Measurements from ENCODE around the gene MRC1. TPM values are rescaled to one million over a fixed set of nuclear protein-coding genes. Genes with fewer than 3 reads are reported as not detected.

Gene MRC1
- polyA plus RNA-seq (2012; ENCODE audit: insufficient read length, low read depth) = not detected

DNA sequence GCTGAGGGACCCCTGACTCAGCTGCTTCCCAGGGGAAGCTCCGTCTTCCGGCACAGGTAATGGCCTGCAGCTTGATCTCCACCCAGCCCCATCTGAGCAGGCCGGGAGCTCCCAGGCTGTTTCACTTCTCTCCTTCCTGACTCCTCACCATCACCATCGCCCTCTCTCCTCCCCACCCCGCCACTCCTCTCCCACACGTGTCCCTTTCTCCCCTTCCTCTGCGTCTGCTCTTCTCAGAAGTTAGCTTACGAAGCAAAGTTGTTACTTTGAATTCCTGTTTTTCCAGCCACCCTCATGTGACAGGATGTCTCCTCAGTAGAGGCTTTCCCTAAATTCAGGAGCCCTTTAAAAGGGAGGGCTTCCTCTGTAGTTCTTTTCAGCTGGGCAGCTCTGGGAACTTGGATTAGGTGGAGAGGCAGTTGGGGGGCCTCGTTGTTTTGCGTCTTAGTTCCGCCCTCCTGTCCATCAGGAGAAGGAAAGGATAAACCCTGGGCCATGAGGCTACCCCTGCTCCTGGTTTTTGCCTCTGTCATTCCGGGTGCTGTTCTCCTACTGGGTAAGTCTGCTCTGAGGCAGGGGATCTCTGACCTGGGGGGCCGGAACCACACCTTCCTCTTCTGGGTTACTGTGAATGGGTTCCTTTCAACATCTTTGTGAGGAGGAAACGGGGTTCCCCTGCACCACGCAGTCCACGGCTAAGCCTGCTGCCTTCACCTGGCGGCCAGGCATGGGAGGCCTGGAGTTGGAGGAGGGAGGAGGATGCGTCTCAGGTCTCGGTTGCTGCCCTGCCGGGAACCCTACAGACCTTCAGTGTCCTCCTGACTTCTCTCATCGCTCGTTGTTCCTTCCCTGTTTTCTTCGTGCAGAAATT lies at the start of gene MRC1:
Gene MRC1 (plus strand): TSS at position 378 of the 871 bp plus-strand sequence. CDS start 118 bp downstream, at position 496.
- TF ChIP-seq SIN3A (IDR thresholded peaks at IDR 0.05; ENCODE audit: borderline replicate concordance, insufficient read depth, low read length) (no peak), POLR2AphosphoS5 (IDR thresholded peaks at IDR 0.05; ENCODE audit: low read depth, low read length) (no peak), TAF1 (IDR thresholded peaks at IDR 0.05; ENCODE audit: borderline replicate concordance, insufficient read depth, low read length) (no peak), FOXP2 (optimal IDR thresholded peaks at IDR 0.05; ENCODE audit: borderline replicate concordance, extremely low read depth, extremely low read length, insufficient read depth) (no peak)
- TF ChIP-seq, protein P1, sequence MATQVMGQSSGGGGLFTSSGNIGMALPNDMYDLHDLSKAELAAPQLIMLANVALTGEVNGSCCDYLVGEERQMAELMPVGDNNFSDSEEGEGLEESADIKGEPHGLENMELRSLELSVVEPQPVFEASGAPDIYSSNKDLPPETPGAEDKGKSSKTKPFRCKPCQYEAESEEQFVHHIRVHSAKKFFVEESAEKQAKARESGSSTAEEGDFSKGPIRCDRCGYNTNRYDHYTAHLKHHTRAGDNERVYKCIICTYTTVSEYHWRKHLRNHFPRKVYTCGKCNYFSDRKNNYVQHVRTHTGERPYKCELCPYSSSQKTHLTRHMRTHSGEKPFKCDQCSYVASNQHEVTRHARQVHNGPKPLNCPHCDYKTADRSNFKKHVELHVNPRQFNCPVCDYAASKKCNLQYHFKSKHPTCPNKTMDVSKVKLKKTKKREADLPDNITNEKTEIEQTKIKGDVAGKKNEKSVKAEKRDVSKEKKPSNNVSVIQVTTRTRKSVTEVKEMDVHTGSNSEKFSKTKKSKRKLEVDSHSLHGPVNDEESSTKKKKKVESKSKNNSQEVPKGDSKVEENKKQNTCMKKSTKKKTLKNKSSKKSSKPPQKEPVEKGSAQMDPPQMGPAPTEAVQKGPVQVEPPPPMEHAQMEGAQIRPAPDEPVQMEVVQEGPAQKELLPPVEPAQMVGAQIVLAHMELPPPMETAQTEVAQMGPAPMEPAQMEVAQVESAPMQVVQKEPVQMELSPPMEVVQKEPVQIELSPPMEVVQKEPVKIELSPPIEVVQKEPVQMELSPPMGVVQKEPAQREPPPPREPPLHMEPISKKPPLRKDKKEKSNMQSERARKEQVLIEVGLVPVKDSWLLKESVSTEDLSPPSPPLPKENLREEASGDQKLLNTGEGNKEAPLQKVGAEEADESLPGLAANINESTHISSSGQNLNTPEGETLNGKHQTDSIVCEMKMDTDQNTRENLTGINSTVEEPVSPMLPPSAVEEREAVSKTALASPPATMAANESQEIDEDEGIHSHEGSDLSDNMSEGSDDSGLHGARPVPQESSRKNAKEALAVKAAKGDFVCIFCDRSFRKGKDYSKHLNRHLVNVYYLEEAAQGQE (IDR thresholded peaks at IDR 0.05; ENCODE audit: insufficient read depth in 1 of 2, low read depth in 2 of 2, low read length in 2 of 2) = no peak

GRCh38 chr10:17764142-17764541 lies 45.0 kb upstream of the MRC1 start:
- TF ChIP-seq SIN3A (IDR thresholded peaks at IDR 0.05; ENCODE audit: borderline replicate concordance, insufficient read depth, low read length) = no peak
- TF ChIP-seq FOXP2 (optimal IDR thresholded peaks at IDR 0.05; ENCODE audit: borderline replicate concordance, extremely low read depth, extremely low read length, insufficient read depth) = no peak

- TF ChIP-seq FOXP2 (optimal IDR thresholded peaks at IDR 0.05; ENCODE audit: borderline replicate concordance, extremely low read depth, extremely low read length, insufficient read depth) (no peak), SIN3A (IDR thresholded peaks at IDR 0.05; ENCODE audit: borderline replicate concordance, insufficient read depth, low read length) (no peak), TAF1 (IDR thresholded peaks at IDR 0.05; ENCODE audit: borderline replicate concordance, insufficient read depth, low read length) (no peak), POLR2AphosphoS5 (IDR thresholded peaks at IDR 0.05; ENCODE audit: low read depth, low read length) (no peak)
- TF ChIP-seq, protein P1 (IDR thresholded peaks at IDR 0.05; ENCODE audit: insufficient read depth in 1 of 2, low read depth in 2 of 2, low read length in 2 of 2) = no peak
These were observed 43.5 kb upstream of the MRC1 start for GRCh38 chr10:17765602-17766001.

- TF ChIP-seq TAF1 (IDR thresholded peaks at IDR 0.05; ENCODE audit: borderline replicate concordance, insufficient read depth, low read length) (no peak), FOXP2 (optimal IDR thresholded peaks at IDR 0.05; ENCODE audit: borderline replicate concordance, extremely low read depth, extremely low read length, insufficient read depth) (no peak), SIN3A (IDR thresholded peaks at IDR 0.05; ENCODE audit: borderline replicate concordance, insufficient read depth, low read length) (no peak), POLR2AphosphoS5 (IDR thresholded peaks at IDR 0.05; ENCODE audit: low read depth, low read length) (no peak)
- TF ChIP-seq, protein P1 (IDR thresholded peaks at IDR 0.05; ENCODE audit: insufficient read depth in 1 of 2, low read depth in 2 of 2, low read length in 2 of 2) = no peak
These were observed 42.4 kb upstream of the MRC1 start for GRCh38 chr10:17766731-17767130.

DNA sequence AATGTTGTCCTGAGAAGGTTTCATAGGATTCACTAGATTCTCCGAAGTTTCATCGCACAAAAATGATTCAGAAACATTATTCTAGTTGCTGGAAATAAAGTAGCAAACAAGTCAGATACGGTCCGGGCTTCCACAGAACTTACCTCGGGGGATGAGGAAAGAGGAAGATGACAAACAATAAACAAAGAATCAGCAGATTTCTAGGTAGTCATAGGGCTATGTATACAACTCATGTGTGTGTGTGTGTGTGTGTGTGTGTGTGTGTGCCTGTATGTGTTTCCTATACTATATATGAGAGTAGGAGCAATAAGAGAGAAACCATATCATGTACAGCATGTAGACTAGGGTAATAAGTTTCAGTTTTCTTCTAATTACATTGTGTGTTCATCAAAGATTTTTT lies 40.7 kb upstream of the MRC1 start:
- TF ChIP-seq FOXP2 (optimal IDR thresholded peaks at IDR 0.05; ENCODE audit: borderline replicate concordance, extremely low read depth, extremely low read length, insufficient read depth) = no peak
- no peak for TF ChIP-seq SIN3A (IDR thresholded peaks at IDR 0.05; ENCODE audit: borderline replicate concordance, insufficient read depth, low read length)
- TF ChIP-seq TAF1 (IDR thresholded peaks at IDR 0.05; ENCODE audit: borderline replicate concordance, insufficient read depth, low read length) = no peak
- TF ChIP-seq, protein P1 (IDR thresholded peaks at IDR 0.05; ENCODE audit: insufficient read depth in 1 of 2, low read depth in 2 of 2, low read length in 2 of 2) = no peak
- TF ChIP-seq POLR2AphosphoS5 (IDR thresholded peaks at IDR 0.05; ENCODE audit: low read depth, low read length) = no peak
